WTC11 (cell line): ENCODE results near the gene SNRPA1.

Experiments used
- FOXJ3 ChIP-seq: sonication (generic); formaldehyde crosslinking; IDR thresholded peaks from 2 replicates; pipeline ENCODE4 v1.9.0; 2021; ENCODE audit warnings: missing genetic modification reagents, mild to moderate bottlenecking, borderline replicate concordance
- JUN ChIP-seq: sonication (generic); formaldehyde crosslinking; IDR thresholded peaks from 2 replicates; pipeline ENCODE4 v1.8.0; 2023; ENCODE audit warnings: mild to moderate bottlenecking, missing genetic modification reagents
- TEAD1 ChIP-seq: sonication (generic); formaldehyde crosslinking; IDR thresholded peaks from 2 replicates; pipeline ENCODE4 v1.8.0; 2022; ENCODE audit warnings: mild to moderate bottlenecking, missing genetic modification reagents
- TF ChIP-seq, protein P1 (sequence below): fragments of 200-600 bp; IDR thresholded peaks from 2 replicates; pipeline ENCODE4 v1.8.0; 2022; ENCODE audit warnings: antibody characterized with exemption
- TF ChIP-seq, protein P2 (sequence below): sonication (generic); formaldehyde crosslinking; conservative IDR thresholded peaks from 2 replicates; pipeline ENCODE4 v1.8.1; 2022; ENCODE audit warnings: mild to moderate bottlenecking, missing genetic modification reagents
- TF ChIP-seq, protein P3 (sequence below): sonication (generic); formaldehyde crosslinking; IDR thresholded peaks from 2 replicates; pipeline ENCODE4 v1.8.0; 2022; ENCODE audit warnings: mild to moderate bottlenecking, missing genetic modification reagents
- TF ChIP-seq, protein P4 (sequence below): sonication (generic); formaldehyde crosslinking; IDR thresholded peaks from 2 replicates; pipeline ENCODE4 v1.8.1; 2022; ENCODE audit warnings: low read depth, mild to moderate bottlenecking, moderate library complexity, missing genetic modification reagents, borderline replicate concordance
- TF ChIP-seq, protein P5 (sequence below): sonication (generic); formaldehyde crosslinking; IDR thresholded peaks from 2 replicates; pipeline ENCODE4 v1.8.0; 2022; ENCODE audit warnings: mild to moderate bottlenecking, missing genetic modification reagents

DNA sequence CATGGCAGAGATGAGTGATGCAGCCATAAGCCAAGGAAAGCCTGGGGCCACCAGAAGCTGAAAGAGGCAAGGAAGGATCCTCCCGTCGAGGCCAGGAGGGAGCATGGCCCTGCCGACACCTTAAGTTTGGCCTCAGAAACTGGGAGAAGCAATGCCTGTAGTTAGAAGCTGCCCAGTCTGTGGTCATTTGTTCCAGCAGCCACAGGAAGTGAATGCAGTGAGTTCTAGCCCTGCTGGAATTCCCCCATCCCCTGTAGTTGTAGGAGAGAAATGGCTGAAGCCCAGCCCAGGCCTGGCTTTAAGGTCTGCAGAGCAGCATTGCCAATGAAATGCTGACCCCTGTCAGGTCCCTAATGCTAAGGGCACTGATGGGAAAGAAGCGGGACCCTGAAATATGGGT lies 31.0 kb downstream of the SNRPA1 start:
- TF ChIP-seq JUN (CRISPR knock-in tag): no peak
- TF ChIP-seq, protein P1, sequence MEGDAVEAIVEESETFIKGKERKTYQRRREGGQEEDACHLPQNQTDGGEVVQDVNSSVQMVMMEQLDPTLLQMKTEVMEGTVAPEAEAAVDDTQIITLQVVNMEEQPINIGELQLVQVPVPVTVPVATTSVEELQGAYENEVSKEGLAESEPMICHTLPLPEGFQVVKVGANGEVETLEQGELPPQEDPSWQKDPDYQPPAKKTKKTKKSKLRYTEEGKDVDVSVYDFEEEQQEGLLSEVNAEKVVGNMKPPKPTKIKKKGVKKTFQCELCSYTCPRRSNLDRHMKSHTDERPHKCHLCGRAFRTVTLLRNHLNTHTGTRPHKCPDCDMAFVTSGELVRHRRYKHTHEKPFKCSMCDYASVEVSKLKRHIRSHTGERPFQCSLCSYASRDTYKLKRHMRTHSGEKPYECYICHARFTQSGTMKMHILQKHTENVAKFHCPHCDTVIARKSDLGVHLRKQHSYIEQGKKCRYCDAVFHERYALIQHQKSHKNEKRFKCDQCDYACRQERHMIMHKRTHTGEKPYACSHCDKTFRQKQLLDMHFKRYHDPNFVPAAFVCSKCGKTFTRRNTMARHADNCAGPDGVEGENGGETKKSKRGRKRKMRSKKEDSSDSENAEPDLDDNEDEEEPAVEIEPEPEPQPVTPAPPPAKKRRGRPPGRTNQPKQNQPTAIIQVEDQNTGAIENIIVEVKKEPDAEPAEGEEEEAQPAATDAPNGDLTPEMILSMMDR: no peak
- TF ChIP-seq, protein P2, sequence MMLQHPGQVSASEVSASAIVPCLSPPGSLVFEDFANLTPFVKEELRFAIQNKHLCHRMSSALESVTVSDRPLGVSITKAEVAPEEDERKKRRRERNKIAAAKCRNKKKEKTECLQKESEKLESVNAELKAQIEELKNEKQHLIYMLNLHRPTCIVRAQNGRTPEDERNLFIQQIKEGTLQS (CRISPR knock-in tag): no peak
- TF ChIP-seq, protein P3, sequence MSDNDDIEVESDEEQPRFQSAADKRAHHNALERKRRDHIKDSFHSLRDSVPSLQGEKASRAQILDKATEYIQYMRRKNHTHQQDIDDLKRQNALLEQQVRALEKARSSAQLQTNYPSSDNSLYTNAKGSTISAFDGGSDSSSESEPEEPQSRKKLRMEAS (CRISPR knock-in tag): no peak
- TF ChIP-seq, protein P4, sequence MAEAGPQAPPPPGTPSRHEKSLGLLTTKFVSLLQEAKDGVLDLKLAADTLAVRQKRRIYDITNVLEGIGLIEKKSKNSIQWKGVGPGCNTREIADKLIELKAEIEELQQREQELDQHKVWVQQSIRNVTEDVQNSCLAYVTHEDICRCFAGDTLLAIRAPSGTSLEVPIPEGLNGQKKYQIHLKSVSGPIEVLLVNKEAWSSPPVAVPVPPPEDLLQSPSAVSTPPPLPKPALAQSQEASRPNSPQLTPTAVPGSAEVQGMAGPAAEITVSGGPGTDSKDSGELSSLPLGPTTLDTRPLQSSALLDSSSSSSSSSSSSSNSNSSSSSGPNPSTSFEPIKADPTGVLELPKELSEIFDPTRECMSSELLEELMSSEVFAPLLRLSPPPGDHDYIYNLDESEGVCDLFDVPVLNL (CRISPR knock-in tag): no peak
- TF ChIP-seq TEAD1: no peak
- TF ChIP-seq, protein P5, sequence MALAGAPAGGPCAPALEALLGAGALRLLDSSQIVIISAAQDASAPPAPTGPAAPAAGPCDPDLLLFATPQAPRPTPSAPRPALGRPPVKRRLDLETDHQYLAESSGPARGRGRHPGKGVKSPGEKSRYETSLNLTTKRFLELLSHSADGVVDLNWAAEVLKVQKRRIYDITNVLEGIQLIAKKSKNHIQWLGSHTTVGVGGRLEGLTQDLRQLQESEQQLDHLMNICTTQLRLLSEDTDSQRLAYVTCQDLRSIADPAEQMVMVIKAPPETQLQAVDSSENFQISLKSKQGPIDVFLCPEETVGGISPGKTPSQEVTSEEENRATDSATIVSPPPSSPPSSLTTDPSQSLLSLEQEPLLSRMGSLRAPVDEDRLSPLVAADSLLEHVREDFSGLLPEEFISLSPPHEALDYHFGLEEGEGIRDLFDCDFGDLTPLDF: no peak
- no peak for TF ChIP-seq FOXJ3 (CRISPR knock-in tag)
